GM21360 (cell line): ENCODE data around the gene RASGEF1C.
"Not testable (repeated sequence)": the region's sequence is repeated elsewhere in the genome, so short reads cannot be mapped to it uniquely, and the experiment has no call there.

Experiments used
- ATAC-seq: cut with Tn5 transposase; IDR thresholded peaks from one replicate; pipeline ENCODE4 v1.9.1; 2021; ENCODE audit warnings: mild to moderate bottlenecking, moderate library complexity; ENCODE audit not compliant: unreplicated experiment

RASGEF1C gene

GRCh38 chr5:180104168-180104530 is 104.9 kb downstream of the RASGEF1C start:
- no peak for ATAC-seq

- ATAC-seq = no peak
Observed at GRCh38 chr5:180103487-180104167, 105.4 kb downstream of the RASGEF1C start.

GRCh38 chr5:180102636-180103035 is 106.4 kb downstream of the RASGEF1C start:
- no peak for ATAC-seq

- ATAC-seq = no peak
Observed at GRCh38 chr5:180101451-180102105, 107.4 kb downstream of the RASGEF1C start.

GRCh38 chr5:180100621-180101450 is 108.2 kb downstream of the RASGEF1C start:
- no peak for ATAC-seq

GRCh38 chr5:180099733-180100611 is 109.0 kb downstream of the RASGEF1C start:
- no peak for ATAC-seq

GRCh38 chr5:180098991-180099732 is 109.8 kb downstream of the RASGEF1C start:
- ATAC-seq = no peak

GRCh38 chr5:180098526-180098925 is 110.5 kb downstream of the RASGEF1C start:
- ATAC-seq = no peak

GRCh38 chr5:180097926-180098325 is 111.1 kb downstream of the RASGEF1C start:
- ATAC-seq = no peak

- ATAC-seq = no peak
Observed at GRCh38 chr5:180097163-180097894, 111.7 kb downstream of the RASGEF1C start.

- no peak for ATAC-seq
Observed at GRCh38 chr5:180096616-180097015, 112.4 kb downstream of the RASGEF1C start.

- no peak for ATAC-seq
Observed at GRCh38 chr5:180095545-180095944, 113.5 kb downstream of the RASGEF1C start.

GRCh38 chr5:180093651-180094382 is 115.2 kb downstream of the RASGEF1C start:
- no peak for ATAC-seq

- ATAC-seq = no peak
Observed at GRCh38 chr5:180093241-180093640, 115.8 kb downstream of the RASGEF1C start.

GRCh38 chr5:180090769-180091546 is 118.1 kb downstream of the RASGEF1C start:
- no peak for ATAC-seq

- ATAC-seq = no peak
Observed at GRCh38 chr5:180090098-180090768, 118.8 kb downstream of the RASGEF1C start.

- ATAC-seq = not testable (repeated sequence)
Observed at GRCh38 chr5:180089628-180090027, 119.4 kb downstream of the RASGEF1C start.
